IMR-90 (cell line): Measurements from ENCODE around the gene LRRC37B. TPM values are rescaled to one million over a fixed set of nuclear protein-coding genes. Genes with fewer than 3 reads are reported as not detected.
A peak's percentile ranks its signal among the peaks of the same experiment; 100 is the strongest.
"Not testable (repeated sequence)": the region's sequence is repeated elsewhere in the genome, so short reads cannot be mapped to it uniquely, and the experiment has no call there.

Experiments used
- ATAC-seq: fragments of 200-7000 bp; cut with Tn5 transposase; 2 replicates; pipeline ENCODE4 v1.9.1; 2020; ENCODE audit warnings: low read depth, mild to moderate bottlenecking, moderate library complexity
- BruUV-seq: library from RNA; stranded (reverse); fragments of 400-500 nt; replicated peaks from 2 replicates; lab custom pipeline; 2021; lab: Mats Ljungman, UMichigan
- CTCF ChIA-PET: fragments of 300-600 bp; formaldehyde crosslinking; extraction: SDS; loops from one replicate; lab custom pipeline; 2021; ENCODE audit warnings: antibody characterized with exemption; lab: Yijun Ruan, JAX
- POLR2A ChIA-PET: fragments of 300-600 bp; sonication (Branson Sonifier 250); formaldehyde crosslinking; loops from one replicate; lab custom pipeline; 2022; ENCODE audit warnings: antibody characterized with exemption; ENCODE audit not compliant: unreplicated experiment; lab: Charles Lee
- DNase-seq: peaks from one replicate; pipeline ENCODE4 v3.0.0; 2013
- H2AFZ ChIP-seq: replicated peaks from 2 replicates; pipeline ENCODE3; 2013; ENCODE audit warnings: low read length, mild to moderate bottlenecking; ENCODE audit not compliant: poor library complexity
- H2AK5ac ChIP-seq: 2 replicates; pipeline ENCODE4 v1.6.1; 2013; ENCODE audit warnings: low read depth, low read length, inconsistent platforms
- H2AK9ac ChIP-seq: replicated peaks from 2 replicates; pipeline ENCODE3; 2013; ENCODE audit warnings: mild to moderate bottlenecking, low read depth, low read length, moderate library complexity; ENCODE audit not compliant: poor library complexity
- H2BK120ac ChIP-seq: 2 replicates; pipeline ENCODE4 v1.6.1; 2013; ENCODE audit warnings: low read depth, low read length, inconsistent platforms
- H2BK15ac ChIP-seq: 3 replicates; pipeline ENCODE4 v1.6.1; 2013; ENCODE audit warnings: low read depth, low read length, inconsistent platforms
- H2BK20ac ChIP-seq: 2 replicates; pipeline ENCODE4 v1.6.1; 2013; ENCODE audit warnings: low read depth, mild to moderate bottlenecking, inconsistent platforms, low read length, moderate library complexity
- H2BK5ac ChIP-seq: 2 replicates; pipeline ENCODE4 v1.6.1; 2013; ENCODE audit warnings: mild to moderate bottlenecking, low read depth, low read length, inconsistent platforms; ENCODE audit not compliant: poor library complexity, severe bottlenecking
- H3K14ac ChIP-seq: replicated peaks from 2 replicates; pipeline ENCODE4 v1.6.1; 2013; ENCODE audit warnings: low read depth, low read length, inconsistent platforms
- H3K18ac ChIP-seq: 2 replicates; pipeline ENCODE4 v1.6.1; 2013; ENCODE audit warnings: low read depth, low read length, control low read depth
- H3K23ac ChIP-seq: 2 replicates; pipeline ENCODE4 v1.6.1; 2013; ENCODE audit warnings: low read depth, low read length, inconsistent platforms
- H3K27ac ChIP-seq: 2 replicates; pipeline ENCODE4 v1.5.1; 2013; ENCODE audit warnings: mild to moderate bottlenecking, control low read depth, low read length; ENCODE audit not compliant: insufficient read depth
- H3K27me3 ChIP-seq: 2 replicates; pipeline ENCODE4 v1.6.1; 2013; ENCODE audit warnings: low read length; ENCODE audit not compliant: control insufficient read depth, insufficient read depth
- H3K36me3 ChIP-seq: 2 replicates; pipeline ENCODE4 v1.6.1; 2013; ENCODE audit warnings: low read length, mixed read lengths; ENCODE audit not compliant: control insufficient read depth, insufficient read depth
- H3K4ac ChIP-seq: 2 replicates; pipeline ENCODE4 v1.6.1; 2013; ENCODE audit warnings: low read depth, low read length, inconsistent platforms
- H3K4me1 ChIP-seq: 2 replicates; pipeline ENCODE4 v1.6.1; 2013; ENCODE audit warnings: low read length, mixed read lengths; ENCODE audit not compliant: control insufficient read depth, insufficient read depth
- H3K4me2 ChIP-seq: 2 replicates; pipeline ENCODE4 v1.6.1; 2013; ENCODE audit warnings: low read depth, mild to moderate bottlenecking, control low read depth, low read length, moderate library complexity
- H3K4me3 ChIP-seq: 2 replicates; pipeline ENCODE4 v1.5.1; 2013; ENCODE audit warnings: low read depth, mild to moderate bottlenecking, control low read depth, low read length, moderate library complexity; ENCODE audit not compliant: insufficient read depth
- H3K56ac ChIP-seq: 2 replicates; pipeline ENCODE4 v1.6.1; 2013; ENCODE audit warnings: low read length, inconsistent platforms; ENCODE audit not compliant: insufficient read depth; ENCODE audit errors: extremely low read depth
- H3K79me1 ChIP-seq, 2 experiments: 2 replicates each; pipeline ENCODE4 v1.6.1; 2013; ENCODE audit warnings: low read length in 2 of 2, inconsistent platforms in 1 of 2, low read depth in 1 of 2
- H3K9ac ChIP-seq: 2 replicates; pipeline ENCODE4 v1.6.1; 2013; ENCODE audit warnings: low read depth, low read length, control low read depth
- H3K9me1 ChIP-seq: 2 replicates; pipeline ENCODE4 v1.6.1; 2013; ENCODE audit warnings: low read length, inconsistent platforms; ENCODE audit not compliant: insufficient read depth
- H3K9me3 ChIP-seq: 2 replicates; pipeline ENCODE4 v1.6.1; 2013; ENCODE audit warnings: low read length; ENCODE audit not compliant: control insufficient read depth, insufficient read depth
- H4K20me1 ChIP-seq: 2 replicates; pipeline ENCODE4 v1.6.1; 2013; ENCODE audit warnings: low read length, inconsistent platforms; ENCODE audit not compliant: insufficient read depth
- H4K5ac ChIP-seq: 2 replicates; pipeline ENCODE4 v1.6.1; 2013; ENCODE audit warnings: mild to moderate bottlenecking, low read depth, low read length, control low read depth
- H4K8ac ChIP-seq, 2 experiments: 2 replicates each; pipeline ENCODE4 v1.6.1; 2013; ENCODE audit warnings: low read depth in 2 of 2, low read length in 2 of 2, control low read depth in 1 of 2, inconsistent platforms in 1 of 2
- H4K91ac ChIP-seq: 2 replicates; pipeline ENCODE4 v1.6.1; 2013; ENCODE audit warnings: low read depth, low read length, inconsistent platforms; ENCODE audit not compliant: insufficient read depth
- CHD1 ChIP-seq: IDR thresholded peaks from 2 replicates; pipeline ENCODE4 v1.6.1; 2012; ENCODE audit warnings: low read depth, low read length, improper control_type of control experiment
- MAZ ChIP-seq: IDR thresholded peaks from 2 replicates; pipeline ENCODE4 v1.6.1; 2012; ENCODE audit warnings: low read depth, mild to moderate bottlenecking, low read length, improper control_type of control experiment, moderate library complexity, borderline replicate concordance
- SMC3 ChIP-seq: fragments of 150-350 bp; IDR thresholded peaks from 2 replicates; pipeline ENCODE4 v1.6.1; 2016; ENCODE audit warnings: low read depth, mild to moderate bottlenecking, antibody characterized with exemption, low read length, moderate library complexity
- WGBS, 2 experiments: methylation state at CpG; one replicate each; pipeline versions ENCODE4 v1.1.5 to v1.1.7; 2013; ENCODE audit warnings: missing lambda C conversion rate in 2 of 2; ENCODE audit not compliant: insufficient read length in 1 of 2; ENCODE audit errors: extremely low coverage in 2 of 2; 5-methylcytosine and 5-hydroxymethylcytosine counted together
- dilution Hi-C: fragments of 300-500 bp; cut with HindIII; formaldehyde crosslinking; loops from one replicate; pipeline ENCODE4 v1.14.3; 2018; ENCODE audit warnings: low sequenced_read_pairs; ENCODE audit not compliant: unreplicated experiment
- in situ Hi-C: fragments of 300-500 bp; cut with MboI; formaldehyde crosslinking; loops from 3 replicates; pipeline ENCODE4 v1.14.3; 2019; ENCODE audit warnings: low sequenced_read_pairs, inconsistent platforms, mixed read lengths
- intact Hi-C: fragments of 100-400 bp; cut with micrococcal nuclease; formaldehyde crosslinking; loops from 2 replicates; pipeline ENCODE4 v1.10.0; 2022
- polyA plus RNA-seq, 3 experiments: library from polyadenylated mRNA; depleted of rRNA; stranded (reverse); fragments of >200 nt; gene quantifications; 2 replicates each; pipeline ENCODE4 v1.2.3, GENCODE V29; 2012; ENCODE audit warnings: low replicate concordance in 1 of 3
- total RNA-seq: library from RNA; depleted of rRNA; stranded (reverse); fragments of >200 nt; gene quantifications from 2 replicates; pipeline ENCODE4 v1.2.3, GENCODE V29; 2012

The LRRC37B gene
- total and polyA plus RNA-seq, 2 of the 4 experiments (the other 2 are of a cell fraction), result 4.3 to 7.2 TPM

DNA sequence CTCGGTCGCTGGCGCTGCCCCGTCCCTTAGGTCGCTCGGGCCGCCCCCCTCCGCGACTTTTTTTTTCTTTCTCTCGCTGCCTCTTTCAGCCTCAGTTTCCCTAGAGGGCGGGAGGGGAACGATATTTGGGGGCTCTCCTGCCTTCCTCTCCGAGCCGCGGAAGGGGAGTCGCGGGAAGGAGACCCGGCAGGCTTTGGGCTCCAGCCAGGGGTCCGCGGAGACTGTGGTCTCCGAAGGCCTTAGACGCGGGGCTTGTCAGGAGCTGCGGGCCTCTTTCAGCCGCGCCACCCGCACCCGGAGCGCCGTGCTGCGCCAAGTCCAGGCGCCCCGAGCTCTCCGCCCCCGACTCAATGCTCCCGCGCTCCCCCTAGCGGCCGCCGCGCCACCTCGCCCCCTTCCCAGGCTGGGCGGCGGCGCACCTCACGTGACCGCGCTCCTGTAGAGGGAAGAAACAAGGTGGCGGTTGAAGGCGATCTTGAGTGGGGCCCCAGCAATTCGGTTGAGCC is at the start of gene LRRC37B (continued):
- TF ChIP-seq MAZ (peak; percentile 91), CHD1 (no peak), SMC3 (peak; percentile 40)

DNA sequence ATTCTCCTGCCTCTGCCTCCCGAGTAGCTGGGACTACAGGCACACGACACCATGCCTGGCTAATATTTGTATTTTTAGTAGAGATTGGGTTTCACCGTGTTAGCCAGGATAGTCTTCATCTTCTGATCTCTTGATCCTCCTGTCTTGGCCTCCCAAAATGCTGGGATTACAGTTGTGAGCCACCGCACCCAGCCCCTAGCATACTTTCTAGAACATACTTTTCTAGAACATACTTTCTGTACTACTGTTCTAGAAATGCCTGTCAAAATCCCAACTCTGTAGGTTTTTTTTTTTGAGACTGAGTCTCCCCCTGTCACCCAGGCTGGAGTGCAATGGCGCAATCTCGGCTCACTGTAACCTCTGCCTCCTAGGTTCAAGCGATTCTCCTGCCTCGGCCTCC is 43.1 kb upstream of the LRRC37B start:
- WGBS, 2 experiments, result 100% methylated on average over 1 of the region's 8 CpGs; no CpG with 5 or more reads in 1 of the 2 experiments
- H4K8ac ChIP-seq, H3K27me3 ChIP-seq: not testable (repeated sequence)

More for the DNA sequence above, 43.1 kb upstream of the LRRC37B start:
- intact Hi-C loops, H3K9me3 ChIP-seq, H3K18ac ChIP-seq, H2AK9ac ChIP-seq, H3K56ac ChIP-seq, DNase-seq, H2AFZ ChIP-seq, H2AK5ac ChIP-seq, H3K4me1 ChIP-seq, dilution Hi-C loops, H3K4me3 ChIP-seq, H3K9ac ChIP-seq, H4K91ac ChIP-seq, POLR2A ChIA-PET, ATAC-seq, H2BK15ac ChIP-seq, H3K4ac ChIP-seq, H2BK120ac ChIP-seq, H3K14ac ChIP-seq, H3K27ac ChIP-seq, BruUV-seq, H4K20me1 ChIP-seq, H3K4me2 ChIP-seq, H4K5ac ChIP-seq, in situ Hi-C loops, H3K23ac ChIP-seq, CTCF ChIA-PET, H3K9me1 ChIP-seq, H2BK5ac ChIP-seq, H2BK20ac ChIP-seq: not testable (repeated sequence)
- H3K36me3 ChIP-seq, result peaks cover 19% of the 10 kb centered on the region
- peaks cover 16 to 29% of the 10 kb centered on the region in 2 experiments for H3K79me1 ChIP-seq
